HS-5 (cell line): Measurements from ENCODE around the gene ZFP30.

Experiments used
- DNase-seq: peaks from one replicate; pipeline ENCODE4 v3.0.0-alpha.2; 2012; ENCODE audit warnings: low read depth

Gene ZFP30

DNA sequence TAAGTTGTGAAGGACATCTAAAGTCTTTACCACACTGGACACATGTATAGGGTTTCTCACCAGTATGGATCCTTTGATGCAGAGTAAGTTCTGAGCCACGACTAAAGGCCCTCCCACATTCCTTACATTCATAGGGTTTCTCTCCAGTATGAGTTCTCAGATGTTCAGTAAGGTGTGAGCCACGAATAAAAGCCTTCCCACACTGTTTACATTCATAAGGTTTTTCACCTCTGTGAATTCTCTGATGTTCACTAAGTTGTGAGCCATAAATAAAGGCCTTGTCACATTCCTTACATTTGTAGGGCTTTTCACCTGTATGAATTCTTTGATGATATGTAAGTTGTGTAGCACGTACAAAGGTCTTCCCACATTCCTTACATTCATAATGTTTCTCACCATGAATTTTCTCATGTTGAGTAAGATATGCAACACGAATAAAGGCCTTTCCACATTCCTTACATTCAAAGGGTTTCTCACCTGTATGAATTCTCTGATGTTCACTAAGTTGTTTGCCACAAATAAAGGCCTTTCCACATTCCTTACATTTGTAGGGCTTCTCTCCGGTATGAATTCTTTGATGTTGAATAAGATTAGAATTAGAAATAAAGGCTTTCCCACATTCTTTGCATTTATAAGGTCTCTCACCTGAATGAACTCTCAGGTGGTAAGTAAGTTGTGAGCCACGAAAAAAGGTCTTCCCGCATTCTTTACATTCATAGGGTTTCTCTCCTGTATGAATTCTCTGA is 90.5 kb downstream of the ZFP30 start:
- DNase-seq = no peak
